ENCODE data around the gene MBOAT1.
A peak's percentile ranks its signal among the peaks of the same experiment; 100 is the strongest.

The MBOAT1 gene

GRCh38 chr6:20099156-20099555 lies 113.1 kb downstream of the MBOAT1 start:
- no peak for DNase-seq (ENCODE audit: low read depth)

- DNase-seq (ENCODE audit: low read depth): no peak
Measured at GRCh38 chr6:20098267-20098876, 113.9 kb downstream of the MBOAT1 start.

GRCh38 chr6:20096536-20096935 lies 115.7 kb downstream of the MBOAT1 start:
- DNase-seq (ENCODE audit: low read depth): no peak

GRCh38 chr6:20095436-20095835 lies 116.8 kb downstream of the MBOAT1 start:
- no peak for DNase-seq (ENCODE audit: low read depth)

- peak; percentile 19 for DNase-seq (ENCODE audit: low read depth)
Measured at GRCh38 chr6:20092071-20092566, 120.2 kb downstream of the MBOAT1 start.

- DNase-seq (ENCODE audit: low read depth): no peak
Measured at GRCh38 chr6:20086992-20087391, 125.3 kb downstream of the MBOAT1 start.

- DNase-seq (ENCODE audit: low read depth): no peak
Measured at GRCh38 chr6:20085817-20086216, 126.5 kb downstream of the MBOAT1 start.

- DNase-seq (ENCODE audit: low read depth): no peak
Measured at GRCh38 chr6:20084411-20084810, 127.9 kb downstream of the MBOAT1 start.

- DNase-seq (ENCODE audit: low read depth): no peak
Measured at GRCh38 chr6:20071998-20072397, 140.3 kb downstream of the MBOAT1 start.

GRCh38 chr6:20070047-20070446 lies 142.2 kb downstream of the MBOAT1 start:
- DNase-seq (ENCODE audit: low read depth): no peak

GRCh38 chr6:20069021-20069522 lies 143.2 kb downstream of the MBOAT1 start:
- DNase-seq (ENCODE audit: low read depth): no peak

GRCh38 chr6:20068421-20068988 lies 143.8 kb downstream of the MBOAT1 start:
- DNase-seq (ENCODE audit: low read depth): no peak

GRCh38 chr6:20061952-20062351 lies 150.3 kb downstream of the MBOAT1 start:
- no peak for DNase-seq (ENCODE audit: low read depth)

- no peak for DNase-seq (ENCODE audit: low read depth)
Measured at GRCh38 chr6:20060252-20060651, 152.0 kb downstream of the MBOAT1 start.

- DNase-seq (ENCODE audit: low read depth): no peak
Measured at GRCh38 chr6:20058912-20059311, 153.4 kb downstream of the MBOAT1 start.

GRCh38 chr6:20058121-20058905 lies 154.0 kb downstream of the MBOAT1 start:
- no peak for DNase-seq (ENCODE audit: low read depth)

- peak; percentile 28 for DNase-seq (ENCODE audit: low read depth)
Measured at GRCh38 chr6:20056350-20056992, 155.8 kb downstream of the MBOAT1 start.

- no peak for DNase-seq (ENCODE audit: low read depth)
Measured at GRCh38 chr6:20055916-20056315, 156.4 kb downstream of the MBOAT1 start.

Data from non-pigmented ciliary epithelial cell (primary cell).